A204.1 (cell line): ENCODE results near the gene F2RL3.
"Not testable (repeated sequence)": the region's sequence is repeated elsewhere in the genome, so short reads cannot be mapped to it uniquely, and the experiment has no call there.

Source experiments
- FAIRE-seq: peaks from 2 replicates; lab custom pipeline; 2012; peaks lifted over from hg19 to GRCh38; lab: Jason Lieb, UNC

F2RL3 gene

DNA sequence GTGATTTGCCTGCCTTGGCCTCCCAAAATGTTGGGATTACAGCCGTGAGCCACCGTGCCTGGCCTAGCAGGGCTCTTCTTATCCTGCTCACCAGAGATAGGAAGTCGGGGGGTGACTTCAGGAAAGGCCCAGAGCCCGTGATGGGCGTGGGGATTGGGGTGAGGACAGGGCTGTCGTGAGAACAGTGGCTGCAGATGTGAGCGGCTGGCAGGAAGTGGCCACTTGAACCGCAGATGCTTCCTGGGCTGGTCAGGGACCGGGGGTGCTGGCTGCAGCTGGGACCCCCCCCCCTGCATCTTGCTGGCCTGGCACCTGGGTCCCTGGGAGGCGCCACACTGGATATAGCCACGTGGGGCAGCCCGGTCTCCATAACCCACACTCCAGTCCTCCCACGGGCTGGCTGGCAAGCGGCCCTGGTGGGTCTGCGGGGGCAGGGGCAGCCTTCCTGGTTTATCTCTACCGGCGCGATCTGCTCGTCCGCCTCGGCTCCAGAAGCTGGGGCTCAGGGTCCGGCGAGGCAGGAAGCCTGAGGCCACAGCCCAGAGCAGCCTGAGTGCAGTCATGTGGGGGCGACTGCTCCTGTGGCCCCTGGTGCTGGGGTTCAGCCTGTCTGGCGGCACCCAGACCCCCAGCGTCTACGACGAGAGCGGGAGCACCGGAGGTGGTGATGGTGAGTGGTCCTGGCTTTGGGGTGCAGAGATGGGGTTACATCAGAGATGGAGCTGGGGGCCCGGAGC is at the start of gene F2RL3:
F2RL3 (plus strand) TSS at position 371 of the 737 bp plus-strand sequence; CDS start at position 562, 191 bp downstream.
- no peak for FAIRE-seq

- no peak for FAIRE-seq
Measured at GRCh38 chr19:16841391-16841926, 47.3 kb upstream of the F2RL3 start.

DNA sequence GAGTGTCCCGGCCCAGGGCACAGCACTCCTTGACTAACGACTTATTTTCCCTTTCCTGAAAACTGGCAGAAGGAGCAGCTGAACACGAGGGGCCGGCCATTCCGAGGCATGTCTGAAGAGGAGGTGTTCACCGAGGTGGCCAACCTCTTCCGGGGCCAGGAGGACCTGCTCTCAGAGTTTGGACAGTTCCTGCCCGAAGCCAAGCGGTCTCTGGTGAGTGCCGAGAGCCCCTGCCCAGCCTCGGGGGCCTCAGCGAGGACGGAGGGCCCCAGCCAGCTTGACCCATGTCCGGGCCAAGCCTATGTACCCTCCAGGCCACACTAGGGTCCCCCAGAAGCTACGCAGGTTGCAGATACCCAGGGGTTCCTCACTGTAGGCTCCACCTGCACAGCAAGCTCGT is 41.9 kb upstream of the F2RL3 start:
- no peak for FAIRE-seq

DNA sequence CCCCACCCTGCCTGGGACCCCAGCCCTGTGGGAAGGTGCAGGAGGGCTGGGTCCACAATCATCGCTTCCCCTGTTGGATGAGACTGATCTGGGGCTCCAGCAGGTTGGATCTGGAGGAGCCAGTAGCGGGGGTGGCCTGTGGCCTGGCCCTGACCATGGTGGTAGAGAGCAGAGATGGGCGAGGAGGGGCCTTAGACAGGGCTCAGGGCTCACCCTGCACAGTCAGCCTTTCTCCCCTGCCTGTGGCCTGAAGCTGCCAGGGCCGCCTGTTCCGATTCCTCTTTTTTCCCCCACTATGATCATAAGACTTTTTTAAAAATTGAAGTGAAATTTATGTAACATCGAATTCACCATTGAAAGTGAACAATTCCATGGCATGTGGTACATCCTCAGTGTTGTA is 41.4 kb upstream of the F2RL3 start:
- no peak for FAIRE-seq

DNA sequence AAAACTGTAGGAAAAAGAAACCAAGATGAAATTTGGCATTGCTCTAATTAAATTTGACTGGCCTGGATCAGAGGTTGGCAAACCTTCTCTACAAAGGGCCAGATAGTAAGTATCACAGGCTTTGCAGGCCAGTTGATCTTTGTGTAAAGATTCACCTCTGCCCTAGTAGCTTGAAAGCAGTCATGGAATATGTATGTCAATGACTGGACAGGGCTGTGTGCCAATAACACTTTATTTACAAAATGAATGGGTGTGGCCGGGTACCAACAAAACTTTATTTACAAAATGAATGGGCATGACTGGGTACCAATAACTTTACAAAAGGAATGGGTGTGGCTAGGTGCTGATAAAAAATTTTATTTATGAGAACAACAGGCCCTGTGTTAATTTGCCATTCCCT is 39.6 kb upstream of the F2RL3 start:
- no peak for FAIRE-seq

GRCh38 chr19:16850133-16850532 is 38.7 kb upstream of the F2RL3 start:
- no peak for FAIRE-seq

GRCh38 chr19:16851031-16851712 is 37.6 kb upstream of the F2RL3 start:
- no peak for FAIRE-seq

DNA sequence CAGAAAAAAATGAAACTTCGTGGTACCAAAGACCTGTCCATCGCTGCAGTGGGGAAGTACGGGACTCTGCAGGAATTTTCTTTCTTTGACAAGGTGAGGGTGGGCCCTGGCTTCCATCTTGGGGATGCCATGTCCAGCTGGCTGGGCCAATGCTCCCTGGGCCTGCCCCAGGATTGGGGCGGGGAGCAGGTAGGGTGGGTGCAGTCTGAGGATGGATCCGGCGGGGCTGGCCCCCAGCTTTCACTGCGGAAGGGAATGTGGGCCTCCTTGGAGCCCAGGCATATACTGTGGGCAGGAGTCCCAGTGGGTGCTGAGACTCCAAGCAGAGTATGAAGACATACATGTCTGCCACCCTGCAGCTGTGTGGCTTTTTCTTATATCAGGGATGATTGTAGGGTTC is 35.7 kb upstream of the F2RL3 start:
- no peak for FAIRE-seq

DNA sequence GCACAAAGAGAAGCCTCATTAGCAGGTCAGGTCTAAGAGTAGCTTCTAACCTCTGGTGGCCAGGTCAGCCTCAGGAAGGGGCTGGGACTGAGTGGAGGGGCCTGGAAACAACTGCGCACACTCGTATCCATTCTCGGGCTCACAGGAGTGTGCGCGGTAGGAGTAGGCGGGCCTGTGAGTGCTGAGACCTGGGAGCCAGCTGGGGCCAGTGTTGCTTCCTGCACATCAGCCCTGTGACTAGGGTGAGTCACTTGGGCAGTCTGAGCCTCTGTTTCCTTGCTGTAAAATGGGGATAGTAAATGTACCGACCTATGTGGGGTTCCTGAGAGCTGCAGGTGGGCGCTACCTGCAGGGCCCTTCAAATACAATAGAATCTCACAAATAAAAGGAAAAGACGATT is 32.7 kb upstream of the F2RL3 start:
- no peak for FAIRE-seq

- FAIRE-seq, result no peak
Measured at GRCh38 chr19:16859626-16860025, 29.2 kb upstream of the F2RL3 start.

DNA sequence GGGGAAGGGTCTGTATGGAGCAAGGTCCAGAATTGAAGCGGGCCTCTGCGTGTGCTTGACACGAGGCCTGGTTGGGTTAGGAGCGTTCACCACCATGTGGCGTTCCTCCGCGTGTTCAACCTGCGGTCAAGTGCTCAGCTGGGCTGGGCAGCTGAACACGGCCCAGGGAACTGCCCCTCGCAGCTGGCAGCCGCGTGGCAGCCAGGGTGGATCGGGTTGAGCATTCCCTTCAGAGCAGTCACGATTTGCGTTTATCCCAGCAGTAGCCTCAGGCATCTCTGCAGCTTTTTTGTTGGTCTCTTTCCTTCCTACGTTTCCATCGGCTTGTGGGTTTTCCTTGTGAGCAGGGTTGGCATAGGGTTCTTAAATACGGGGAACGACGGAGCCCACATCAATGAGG is 28.7 kb upstream of the F2RL3 start:
- no peak for FAIRE-seq

- FAIRE-seq, result no peak
Measured at GRCh38 chr19:16861011-16861410, 27.8 kb upstream of the F2RL3 start.

DNA sequence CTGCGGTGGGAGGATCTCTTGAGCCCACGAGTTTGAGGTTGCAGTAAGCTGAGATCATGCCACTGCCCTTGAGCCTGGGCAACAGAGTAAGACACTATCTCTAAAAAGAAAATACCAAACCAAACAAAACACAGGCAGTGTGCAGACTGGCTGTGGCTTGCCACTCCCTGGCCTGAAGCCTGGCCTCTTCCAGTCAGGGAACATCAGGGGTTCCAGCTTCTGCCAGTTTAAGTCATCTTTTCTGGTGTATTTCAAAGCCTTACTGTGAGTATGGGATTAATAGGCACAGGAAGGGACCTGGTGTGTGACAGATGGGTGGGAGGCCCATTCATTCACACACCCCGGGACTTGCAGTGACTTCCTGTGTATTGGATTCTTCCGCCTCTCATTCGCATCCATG is 27.0 kb upstream of the F2RL3 start:
- no peak for FAIRE-seq

- FAIRE-seq, result no peak
Measured at GRCh38 chr19:16862826-16863415, 25.9 kb upstream of the F2RL3 start.

DNA sequence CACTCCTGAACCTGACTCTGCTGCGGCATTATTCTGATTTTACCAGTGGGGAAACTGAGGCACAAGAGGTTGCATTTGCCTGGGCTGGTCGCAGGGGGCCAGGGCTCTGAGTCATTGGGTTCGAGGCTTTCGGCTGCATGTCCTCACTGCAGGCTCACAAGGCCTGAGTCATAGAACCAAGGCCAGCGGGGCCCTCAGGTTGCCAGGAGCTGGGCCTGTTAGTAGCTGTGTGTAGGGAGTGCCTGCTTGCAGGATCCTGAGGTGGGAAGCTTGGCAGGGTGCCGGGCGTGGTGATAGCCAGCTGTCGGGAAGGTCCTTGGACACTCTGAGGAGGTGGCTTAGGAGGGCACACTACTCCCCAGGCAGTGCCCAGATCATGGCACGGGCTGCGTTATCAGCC is 21.6 kb upstream of the F2RL3 start:
- no peak for FAIRE-seq

DNA sequence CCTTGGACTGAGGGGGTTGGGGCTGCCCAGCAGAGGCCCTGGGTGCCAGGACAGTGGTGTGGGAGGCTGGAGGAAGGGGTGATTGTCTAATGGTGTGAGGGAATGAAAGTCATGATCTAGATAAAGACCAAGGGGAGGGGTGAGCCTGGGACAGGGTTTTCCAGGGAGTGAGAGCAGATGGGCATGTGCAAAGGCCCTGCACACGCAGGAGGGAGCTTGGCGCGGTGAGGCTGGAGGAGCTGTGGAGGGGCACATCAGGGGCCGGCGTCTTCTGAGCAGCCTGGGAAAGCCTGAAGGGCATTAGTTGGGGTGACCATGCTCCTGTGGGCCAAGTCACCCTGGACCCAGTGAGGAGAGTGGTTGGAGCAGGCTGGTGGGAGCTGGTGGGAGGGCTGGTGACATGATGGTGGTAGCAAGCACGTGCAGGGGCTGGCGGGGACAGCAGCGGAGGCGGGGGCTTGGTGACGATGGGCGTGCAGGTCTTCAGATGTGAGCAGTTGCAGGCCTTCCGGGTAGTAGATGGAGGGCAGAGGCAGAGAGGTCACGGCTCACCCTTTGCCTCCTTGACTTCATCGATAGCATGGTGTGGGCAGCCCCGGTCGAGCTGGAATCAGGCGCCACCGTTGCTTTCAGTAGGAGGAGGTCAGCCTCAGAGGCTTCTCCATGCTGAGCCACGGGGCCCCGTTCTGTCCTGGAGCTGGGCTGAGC is 20.2 kb upstream of the F2RL3 start:
- FAIRE-seq, result no peak

GRCh38 chr19:16869331-16869972 is 19.3 kb upstream of the F2RL3 start:
- no peak for FAIRE-seq

DNA sequence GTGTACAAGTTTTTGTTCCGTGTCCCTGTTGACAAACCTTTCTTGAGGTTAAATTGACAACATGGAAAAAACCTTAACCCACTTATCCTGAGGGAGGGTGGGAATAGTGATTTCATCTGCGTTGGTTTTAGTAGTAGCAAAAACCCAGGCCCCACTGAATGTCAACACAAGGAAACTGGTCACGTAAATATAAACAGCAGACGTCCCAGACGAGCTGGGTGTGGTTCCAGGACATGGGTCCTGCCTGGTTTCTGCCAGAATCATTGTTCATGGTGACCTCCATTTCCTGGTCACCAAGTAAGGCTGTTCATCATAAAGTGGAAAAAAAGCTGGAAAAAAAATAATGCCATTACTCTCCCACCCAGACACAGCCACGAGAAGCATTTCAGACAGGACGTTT is 16.9 kb upstream of the F2RL3 start:
- no peak for FAIRE-seq

- FAIRE-seq, result no peak
Measured at GRCh38 chr19:16872728-16873127, 16.1 kb upstream of the F2RL3 start.

- FAIRE-seq, result no peak
Measured at GRCh38 chr19:16873594-16873993, 15.2 kb upstream of the F2RL3 start.

DNA sequence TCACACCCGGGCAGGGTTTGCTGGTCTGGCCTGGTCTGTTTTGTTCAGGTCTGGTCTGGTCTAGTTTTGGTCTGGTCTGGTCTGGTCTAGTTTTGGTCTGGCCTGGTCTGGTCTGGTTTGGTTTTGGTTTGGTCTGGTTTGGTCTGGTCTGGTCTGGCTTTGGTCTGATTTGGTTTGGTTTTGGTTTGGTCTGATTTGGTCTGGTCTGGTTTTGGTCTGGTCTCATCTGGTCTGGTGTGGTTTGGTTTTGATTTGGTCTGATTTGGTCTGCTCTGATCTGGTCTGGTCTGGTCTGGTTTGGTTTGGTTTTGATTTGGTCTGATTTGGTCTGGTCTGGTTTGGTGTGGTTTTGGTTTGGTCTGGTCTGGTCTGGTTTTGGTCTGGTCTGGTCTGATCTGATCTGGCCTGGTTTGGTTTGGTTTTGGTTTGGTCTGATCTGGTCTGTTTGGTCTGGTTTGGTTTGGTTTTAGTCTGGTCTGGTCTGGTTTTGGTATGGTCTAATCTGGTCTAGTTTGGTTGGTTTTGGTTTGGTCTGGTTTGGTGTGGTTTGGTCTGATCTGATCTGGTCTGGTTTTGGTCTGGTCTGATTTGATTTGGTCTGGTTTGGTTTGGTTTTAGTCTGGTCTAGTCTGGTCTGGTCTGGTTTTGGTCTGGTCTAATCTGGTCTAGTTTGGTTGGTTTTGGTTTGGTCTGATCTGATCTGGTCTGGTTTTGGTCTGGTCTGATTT is 14.4 kb upstream of the F2RL3 start:
- no peak for FAIRE-seq

DNA sequence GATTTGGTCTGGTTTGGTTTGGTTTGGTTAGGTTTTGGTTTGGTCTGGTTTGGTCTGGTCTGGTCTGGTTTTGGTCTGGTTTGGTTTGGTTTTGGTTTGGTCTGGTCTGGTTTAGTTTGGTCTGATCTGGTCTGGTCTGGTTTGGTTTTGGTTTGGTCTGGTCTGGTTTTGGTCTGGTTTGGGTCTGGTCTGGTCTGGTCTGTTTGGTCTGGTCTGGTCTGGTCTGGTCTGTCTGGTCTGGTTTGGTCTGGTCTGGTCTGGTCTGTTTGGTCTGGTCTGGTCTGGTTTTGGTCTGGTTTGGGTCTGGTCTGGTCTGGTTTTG is 13.9 kb upstream of the F2RL3 start:
- FAIRE-seq, result not testable (repeated sequence)
